Astrocyte (in vitro differentiated cells and primary cell): ENCODE data around the gene DPH5. TPM values are rescaled to one million over a fixed set of nuclear protein-coding genes. Genes with fewer than 3 reads are reported as not detected.

Experiments used
- DNase-seq: peaks from one replicate; pipeline ENCODE4 v3.0.0-alpha.2; 2010; ENCODE audit warnings: low read depth
- FAIRE-seq: peaks from 2 replicates; lab custom pipeline; 2011; peaks lifted over from hg19 to GRCh38; lab: Jason Lieb, UNC
- H2AFZ ChIP-seq: 2 replicates; pipeline ENCODE4 v1.6.0; 2012; ENCODE audit warnings: low read depth, low read length, inconsistent platforms
- H3K27ac ChIP-seq: 2 replicates; pipeline ENCODE4 v1.5.1; 2011; ENCODE audit warnings: low read depth, low read length, inconsistent platforms
- H3K27me3 ChIP-seq: 2 replicates; pipeline ENCODE4 v1.6.0; 2011; ENCODE audit warnings: low read length, inconsistent platforms; ENCODE audit not compliant: insufficient read depth
- H3K36me3 ChIP-seq: 2 replicates; pipeline ENCODE4 v1.5.1; 2011; ENCODE audit warnings: low read length, inconsistent platforms; ENCODE audit not compliant: insufficient read depth
- H3K4me1 ChIP-seq: 2 replicates; pipeline ENCODE4 v1.5.1; 2011; ENCODE audit warnings: low read length, inconsistent platforms; ENCODE audit not compliant: insufficient read depth
- H3K4me2 ChIP-seq: 2 replicates; pipeline ENCODE4 v1.6.0; 2012; ENCODE audit warnings: low read length, inconsistent platforms
- H3K4me3 ChIP-seq: 2 replicates; pipeline ENCODE4 v1.5.1; 2011; ENCODE audit warnings: low read depth, mild to moderate bottlenecking, low read length, inconsistent platforms; ENCODE audit not compliant: insufficient read depth
- H3K79me2 ChIP-seq: 2 replicates; pipeline ENCODE4 v1.6.0; 2012; ENCODE audit warnings: mild to moderate bottlenecking, low read length, inconsistent platforms; ENCODE audit not compliant: insufficient read depth
- H3K9ac ChIP-seq: 2 replicates; pipeline ENCODE4 v1.6.0; 2012; ENCODE audit warnings: mild to moderate bottlenecking, low read length, inconsistent platforms
- H3K9me3 ChIP-seq: 2 replicates; pipeline ENCODE4 v1.5.1; 2012; ENCODE audit warnings: low read depth, mild to moderate bottlenecking, low read length, inconsistent platforms; ENCODE audit not compliant: insufficient read depth
- H4K20me1 ChIP-seq: 2 replicates; pipeline ENCODE4 v1.6.0; 2012; ENCODE audit warnings: low read length, inconsistent platforms; ENCODE audit not compliant: insufficient read depth
- H3K27ac Mint-ChIP-seq: one replicate; pipeline ENCODE4 v1.8.0; 2021; ENCODE audit warnings: mild to moderate bottlenecking, mixed read lengths; ENCODE audit not compliant: unreplicated experiment
- H3K27me3 Mint-ChIP-seq: one replicate; pipeline ENCODE4 v1.8.0; 2021; ENCODE audit warnings: low read depth, mixed read lengths; ENCODE audit not compliant: unreplicated experiment
- H3K36me3 Mint-ChIP-seq: one replicate; pipeline ENCODE4 v1.8.0; 2021; ENCODE audit warnings: low read depth, mixed read lengths; ENCODE audit not compliant: unreplicated experiment
- H3K4me1 Mint-ChIP-seq: one replicate; pipeline ENCODE4 v1.8.0; 2021; ENCODE audit warnings: low read depth, mixed read lengths; ENCODE audit not compliant: unreplicated experiment
- H3K4me3 Mint-ChIP-seq: one replicate; pipeline ENCODE4 v1.8.0; 2021; ENCODE audit warnings: mild to moderate bottlenecking, moderate library complexity, mixed read lengths; ENCODE audit not compliant: unreplicated experiment
- H3K9me3 Mint-ChIP-seq: one replicate; pipeline ENCODE4 v1.8.0; 2021; ENCODE audit warnings: mild to moderate bottlenecking, mixed read lengths; ENCODE audit not compliant: unreplicated experiment
- EZH2 ChIP-seq: IDR thresholded peaks from 2 replicates; pipeline ENCODE4 v1.6.1; 2012; ENCODE audit warnings: mild to moderate bottlenecking, low read length, inconsistent platforms; ENCODE audit not compliant: insufficient read depth
- total RNA-seq: library from RNA; stranded (reverse); gene quantifications from 2 replicates; pipeline ENCODE4 v1.2.1, GENCODE V29; 2021
- TF ChIP-seq, protein P1 (sequence below): IDR thresholded peaks from 2 replicates; pipeline ENCODE4 v1.5.1; 2011; ENCODE audit warnings: low read depth, mild to moderate bottlenecking, inconsistent platforms, low read length, moderate library complexity; ENCODE audit not compliant: insufficient read depth

The DPH5 gene
- total RNA-seq, 1 donor from 2014 or later: 29.6 TPM

DNA sequence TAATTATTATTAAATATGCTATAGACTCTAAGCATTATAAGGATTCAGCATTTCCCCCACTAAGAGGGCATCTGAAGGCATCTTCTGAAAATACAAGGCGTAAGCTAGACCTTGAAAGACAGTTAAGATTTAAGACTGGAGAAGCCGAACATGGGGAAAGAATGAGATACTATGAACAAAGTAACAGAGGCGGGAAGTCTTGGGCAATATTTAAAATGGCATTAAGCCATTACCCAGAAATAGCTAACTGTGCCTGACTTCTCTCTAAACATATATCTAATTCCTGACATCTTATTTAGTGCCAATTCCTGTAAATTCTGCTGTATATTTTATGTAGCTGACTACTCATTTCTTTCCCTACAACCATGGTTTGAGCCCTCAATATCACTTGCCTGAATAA lies 20.9 kb downstream of the DPH5 start:
- Histone ChIP-seq H3K4me1 (no peaks in the 10 kb centered on the region), H3K79me2 (no peaks in the 10 kb centered on the region), H3K27me3 (no peaks in the 10 kb centered on the region), H3K4me2 (no peak overlapping the region), H3K36me3 (peaks cover 8% of the 10 kb centered on the region), H3K9me3 (no peaks in the 10 kb centered on the region), H3K27ac (no peak overlapping the region), H3K4me3 (no peak overlapping the region), H4K20me1 (no peaks in the 10 kb centered on the region), H3K9ac (no peak overlapping the region), H2AFZ (no peak overlapping the region)
- Mint-ChIP-seq H3K4me1 (peaks cover 10% of the 10 kb centered on the region), H3K27me3 (no peaks in the 10 kb centered on the region), H3K4me3 (no peak overlapping the region), H3K27ac (no peak overlapping the region), H3K36me3 (peaks cover 7% of the 10 kb centered on the region), H3K9me3 (no peaks in the 10 kb centered on the region)
- TF ChIP-seq EZH2: no peak
- TF ChIP-seq, protein P1, sequence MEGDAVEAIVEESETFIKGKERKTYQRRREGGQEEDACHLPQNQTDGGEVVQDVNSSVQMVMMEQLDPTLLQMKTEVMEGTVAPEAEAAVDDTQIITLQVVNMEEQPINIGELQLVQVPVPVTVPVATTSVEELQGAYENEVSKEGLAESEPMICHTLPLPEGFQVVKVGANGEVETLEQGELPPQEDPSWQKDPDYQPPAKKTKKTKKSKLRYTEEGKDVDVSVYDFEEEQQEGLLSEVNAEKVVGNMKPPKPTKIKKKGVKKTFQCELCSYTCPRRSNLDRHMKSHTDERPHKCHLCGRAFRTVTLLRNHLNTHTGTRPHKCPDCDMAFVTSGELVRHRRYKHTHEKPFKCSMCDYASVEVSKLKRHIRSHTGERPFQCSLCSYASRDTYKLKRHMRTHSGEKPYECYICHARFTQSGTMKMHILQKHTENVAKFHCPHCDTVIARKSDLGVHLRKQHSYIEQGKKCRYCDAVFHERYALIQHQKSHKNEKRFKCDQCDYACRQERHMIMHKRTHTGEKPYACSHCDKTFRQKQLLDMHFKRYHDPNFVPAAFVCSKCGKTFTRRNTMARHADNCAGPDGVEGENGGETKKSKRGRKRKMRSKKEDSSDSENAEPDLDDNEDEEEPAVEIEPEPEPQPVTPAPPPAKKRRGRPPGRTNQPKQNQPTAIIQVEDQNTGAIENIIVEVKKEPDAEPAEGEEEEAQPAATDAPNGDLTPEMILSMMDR: no peak
- FAIRE-seq (no peak), DNase-seq (peak; percentile 26)

DNA sequence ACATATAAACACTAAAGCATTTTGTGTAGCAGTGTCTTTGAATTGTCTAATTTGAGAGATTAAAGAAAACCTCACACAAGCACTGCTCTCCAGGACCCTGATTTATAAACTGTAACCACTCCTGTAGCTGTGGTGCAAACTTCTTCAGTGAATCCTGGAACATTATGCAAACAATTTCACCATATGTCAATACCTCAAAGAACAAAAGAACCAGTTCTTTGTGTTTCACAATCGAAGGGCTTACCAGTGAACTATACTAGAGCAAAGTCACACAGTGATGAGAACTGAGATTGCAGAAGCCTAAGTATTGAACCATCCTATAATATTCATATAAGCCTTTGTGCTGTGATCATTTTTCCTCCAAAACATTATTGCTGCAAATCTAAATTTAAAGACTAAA lies 21.5 kb downstream of the DPH5 start:
- Histone ChIP-seq H3K4me1 (no peaks in the 10 kb centered on the region), H4K20me1 (no peaks in the 10 kb centered on the region), H2AFZ (no peak overlapping the region), H3K79me2 (no peaks in the 10 kb centered on the region), H3K27me3 (no peaks in the 10 kb centered on the region), H3K4me3 (no peak overlapping the region), H3K4me2 (no peak overlapping the region), H3K9me3 (no peaks in the 10 kb centered on the region), H3K27ac (no peak overlapping the region), H3K36me3 (peaks cover 8% of the 10 kb centered on the region), H3K9ac (no peak overlapping the region)
- no peak for TF ChIP-seq EZH2
- TF ChIP-seq, protein P1: no peak
- Mint-ChIP-seq H3K27ac (no peak overlapping the region), H3K27me3 (no peaks in the 10 kb centered on the region), H3K4me1 (peaks cover 10% of the 10 kb centered on the region), H3K36me3 (peaks cover 7% of the 10 kb centered on the region), H3K9me3 (no peaks in the 10 kb centered on the region), H3K4me3 (no peak overlapping the region)
- DNase-seq: no peak
- no peak for FAIRE-seq

DNA sequence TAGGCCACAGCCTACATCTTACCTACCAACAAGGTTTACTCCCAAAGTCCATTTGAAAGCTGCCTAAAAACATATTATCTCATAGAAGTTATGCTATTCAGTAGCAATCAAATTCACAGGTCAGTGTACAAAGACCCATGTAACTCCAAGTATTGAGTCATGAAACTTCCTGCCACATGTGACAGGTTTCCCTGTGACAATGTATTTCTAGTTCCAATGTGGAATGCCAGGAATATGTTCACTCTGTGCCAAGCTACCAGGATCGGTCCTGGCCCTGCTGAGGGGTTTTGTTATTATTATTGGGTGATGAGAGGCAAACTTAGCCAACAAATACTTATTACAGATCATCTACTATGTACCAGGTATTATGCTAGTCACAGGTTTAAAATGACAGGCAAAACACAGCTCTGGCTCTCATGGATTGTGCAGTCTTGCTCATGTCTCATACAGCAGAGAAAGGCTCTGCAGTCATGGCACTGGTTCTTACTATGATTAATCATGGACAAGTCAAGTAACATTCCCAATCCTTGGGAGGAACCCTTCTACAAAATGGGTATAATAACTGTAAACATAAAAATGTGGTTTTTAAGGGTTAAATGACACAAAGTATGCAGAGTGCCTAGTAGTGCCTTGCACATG lies 22.5 kb downstream of the DPH5 start:
- Histone ChIP-seq H3K9ac (no peak overlapping the region), H3K36me3 (peaks cover 8% of the 10 kb centered on the region), H3K79me2 (no peaks in the 10 kb centered on the region), H3K4me2 (no peak overlapping the region), H3K9me3 (no peaks in the 10 kb centered on the region), H3K4me1 (no peaks in the 10 kb centered on the region), H3K27ac (no peak overlapping the region), H2AFZ (no peak overlapping the region), H4K20me1 (no peaks in the 10 kb centered on the region), H3K4me3 (no peak overlapping the region), H3K27me3 (no peaks in the 10 kb centered on the region)
- H3K36me3 Mint-ChIP-seq: peaks cover 2% of the 10 kb centered on the region
- no peak for DNase-seq
- no peak for TF ChIP-seq EZH2
- TF ChIP-seq, protein P1: no peak
- no peaks in the 10 kb centered on the region for H3K9me3 Mint-ChIP-seq
- no peaks in the 10 kb centered on the region for H3K27me3 Mint-ChIP-seq
- H3K4me3 Mint-ChIP-seq: no peak overlapping the region
- peaks cover 10% of the 10 kb centered on the region for H3K4me1 Mint-ChIP-seq
- FAIRE-seq: no peak
- H3K27ac Mint-ChIP-seq: peak overlapping the region; percentile 10
